Cardiac septum (tissue), 1 donor: ENCODE results near the gene TKT. TPM values are rescaled to one million over a fixed set of nuclear protein-coding genes. Genes with fewer than 3 reads are reported as not detected.
"Not testable (repeated sequence)": the region's sequence is repeated elsewhere in the genome, so short reads cannot be mapped to it uniquely, and the experiment has no call there.

Experiments used
- DNase-seq: peaks from one replicate; pipeline ENCODE4 v3.0.0-alpha.2; 2020; ENCODE audit warnings: low spot score
- intact Hi-C: fragments of 100-400 bp; cut with DNase I; formaldehyde crosslinking; loops from one replicate; pipeline ENCODE4 v1.14.0; 2022
- long read RNA-seq: library from polyadenylated mRNA; unstranded; transcript quantifications from one replicate; pipeline ENCODE4 v2.0.0, GENCODE V29; 2021
- total RNA-seq: library from RNA; stranded (reverse); fragmentation: NEBNext Ultra II Directional; extraction: Animal tissue kit (Norgen Biotek cat#: 25700); gene quantifications from one replicate; pipeline ENCODE4 v1.2.1, GENCODE V29; 2021
- donor health status: DM: no; HTN: no; CAD: no.

The TKT gene
- total RNA-seq: 34.6 TPM
- long read RNA-seq, transcript TKT-208 (14 exons, 3,010 nt): major isoform, 33 of 53 reads
- long read RNA-seq, partial matches to known transcripts: 6 of 53 reads
- long read RNA-seq, other reads (novel, unspliced or antisense): 11 of 53 reads

DNA sequence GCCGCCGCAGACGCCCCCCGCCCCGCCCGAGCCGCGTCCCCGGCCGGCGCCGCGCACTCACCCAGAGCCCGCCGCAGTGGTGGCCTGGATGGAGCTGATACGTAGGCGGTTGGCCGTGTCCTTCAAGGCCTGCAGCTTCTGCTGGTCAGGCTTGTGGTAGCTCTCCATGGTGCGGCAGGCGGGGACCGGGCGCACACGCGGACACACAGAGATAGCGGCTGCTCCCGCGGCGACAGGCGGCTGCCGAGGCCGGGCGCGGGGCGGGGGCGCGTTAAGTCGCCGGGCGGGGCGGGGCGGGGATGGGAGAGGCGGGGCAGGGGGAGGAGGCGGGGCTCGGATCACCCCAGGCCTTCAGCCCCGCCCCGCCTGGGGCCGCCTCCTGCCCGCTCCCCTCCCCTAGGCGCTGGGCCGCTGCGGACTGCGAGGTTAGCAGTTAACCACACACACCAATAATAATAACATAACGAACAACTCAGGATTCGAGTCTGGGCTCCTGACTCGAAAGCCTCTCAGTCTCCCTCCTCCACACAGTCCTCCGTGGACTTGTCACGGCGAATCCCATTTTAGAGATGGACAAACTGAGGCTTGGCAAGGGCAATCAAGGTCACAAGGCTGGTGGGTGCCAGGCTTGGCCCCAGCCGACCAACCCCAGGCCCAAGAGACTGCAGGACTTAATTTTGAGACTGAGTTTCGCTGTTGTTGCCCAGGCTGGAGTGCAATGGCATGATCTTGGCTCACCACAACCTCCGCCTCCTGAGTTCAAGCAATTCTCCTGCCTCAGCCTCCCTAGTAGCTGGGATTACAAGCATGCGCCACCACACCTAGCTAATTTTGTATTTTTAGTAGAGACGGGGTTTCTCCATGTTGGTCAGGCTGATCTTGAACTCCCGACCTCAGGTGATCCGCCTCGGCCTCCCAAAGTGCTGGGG is at the start of gene TKT:
TKT (minus strand) TSS at position 248 of the 929 bp plus-strand sequence; CDS start at position 168, 80 bp downstream.
- DNase-seq: peak; percentile 95
- intact Hi-C loops: loop anchor here (5.0 kb wide), 1 partner anchor 91 kb away; the partner anchor contains the start of gene DCP1A

DNA sequence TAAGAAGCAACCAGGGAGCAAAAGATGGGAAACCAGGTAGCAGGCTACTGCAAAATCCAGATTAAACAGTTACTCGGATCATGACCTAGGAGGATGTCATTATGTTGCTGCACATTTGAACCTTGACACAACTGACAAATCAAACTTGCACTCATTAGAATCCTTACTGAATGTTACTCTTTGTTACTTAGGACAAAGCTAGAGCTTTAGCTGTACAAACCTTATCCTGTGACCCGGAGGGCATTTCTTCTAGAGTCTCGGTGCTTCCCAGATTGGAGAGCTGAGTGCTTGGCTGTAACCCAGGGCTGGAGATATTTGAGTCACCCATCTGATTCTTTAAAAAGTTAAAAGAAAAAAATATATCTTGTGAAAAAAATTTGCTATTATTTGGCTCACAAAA is 48.1 kb upstream of the TKT start:
- intact Hi-C loops: loop anchor here (2.0 kb wide), 1 partner anchor 407 kb away; no protein-coding TSS in a partner anchor
- DNase-seq: no peak

DNA sequence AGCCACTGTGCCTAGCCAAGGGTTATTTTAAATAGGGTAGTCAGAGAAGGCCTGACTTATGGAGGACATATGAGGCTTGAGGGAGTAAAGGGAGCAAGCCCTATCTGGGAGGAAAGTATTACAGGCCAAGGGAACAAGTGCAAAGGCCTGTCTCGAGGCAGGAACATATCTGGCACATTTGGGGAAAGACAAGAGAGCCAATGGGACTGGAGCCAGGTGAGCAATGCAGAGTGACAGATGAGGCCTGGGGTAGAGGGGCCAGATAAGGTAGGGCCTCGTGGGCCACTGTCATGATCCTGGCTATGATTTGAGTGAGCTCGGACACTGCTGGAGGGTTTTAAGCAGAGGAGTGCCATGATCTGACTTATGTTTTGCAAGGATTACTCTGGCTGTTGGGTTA is 47.7 kb upstream of the TKT start:
- DNase-seq: no peak
- intact Hi-C loops: loop anchor here (2.0 kb wide), 1 partner anchor 407 kb away; no protein-coding TSS in a partner anchor

DNA sequence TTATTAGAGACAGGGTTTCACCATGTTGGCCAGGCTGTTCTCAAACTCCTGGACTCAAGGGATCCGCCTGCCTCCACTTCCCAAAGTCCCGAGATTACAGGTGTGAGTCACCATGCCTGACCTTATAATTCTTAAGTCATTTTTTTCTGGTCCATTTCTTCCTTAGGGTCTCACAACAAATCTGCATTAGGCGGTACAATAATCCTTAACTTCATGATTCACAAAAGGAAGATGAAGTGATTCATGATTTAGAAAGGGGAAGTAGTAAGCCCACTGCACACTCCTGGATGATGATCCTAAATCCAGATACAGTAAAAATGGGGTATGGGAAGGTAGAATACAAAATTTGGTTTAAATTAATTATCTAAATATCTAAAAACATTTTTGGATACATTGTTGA is 45.0 kb upstream of the TKT start:
- intact Hi-C loops: no loop called here
- no peak for DNase-seq

DNA sequence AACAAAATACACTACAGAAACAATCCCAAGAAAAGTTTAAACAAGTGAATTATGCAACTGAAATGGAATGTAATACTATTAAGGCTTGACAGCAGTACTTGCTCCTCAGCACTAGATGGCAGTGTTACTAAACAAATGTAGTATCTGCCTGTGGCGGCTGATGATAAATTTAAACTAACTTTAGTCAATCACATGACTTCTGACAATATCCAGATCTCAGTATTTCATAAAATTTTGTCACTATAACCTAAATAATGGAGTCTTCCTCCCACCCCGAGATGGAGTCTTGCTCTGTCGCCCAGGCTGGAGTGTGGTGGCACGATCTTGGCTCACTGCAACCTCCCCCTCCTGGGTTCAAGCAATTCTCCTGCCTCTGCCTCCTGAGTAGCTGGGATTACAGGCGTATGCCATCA is 43.8 kb upstream of the TKT start:
- DNase-seq, intact Hi-C loops: not testable (repeated sequence)

DNA sequence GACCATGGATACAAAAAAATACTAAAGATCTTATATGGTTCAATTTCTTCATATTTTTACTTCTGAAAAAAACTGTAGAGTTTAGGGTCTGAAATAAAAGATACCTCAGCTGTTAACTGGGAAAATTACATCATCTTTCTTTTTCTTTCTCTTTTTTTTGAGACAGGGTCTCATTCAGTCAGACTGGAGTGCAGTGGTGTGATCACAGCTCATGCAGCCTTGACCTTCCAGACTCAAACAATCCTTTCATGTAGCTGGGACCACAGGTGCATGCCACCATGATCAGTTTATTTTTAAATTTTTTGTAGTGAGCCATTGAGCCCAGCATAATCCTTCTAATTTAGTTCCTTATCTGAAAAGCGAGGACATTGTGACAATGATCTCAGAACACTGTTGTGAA is 39.6 kb upstream of the TKT start:
- DNase-seq: no peak
- intact Hi-C loops: no loop called here

DNA sequence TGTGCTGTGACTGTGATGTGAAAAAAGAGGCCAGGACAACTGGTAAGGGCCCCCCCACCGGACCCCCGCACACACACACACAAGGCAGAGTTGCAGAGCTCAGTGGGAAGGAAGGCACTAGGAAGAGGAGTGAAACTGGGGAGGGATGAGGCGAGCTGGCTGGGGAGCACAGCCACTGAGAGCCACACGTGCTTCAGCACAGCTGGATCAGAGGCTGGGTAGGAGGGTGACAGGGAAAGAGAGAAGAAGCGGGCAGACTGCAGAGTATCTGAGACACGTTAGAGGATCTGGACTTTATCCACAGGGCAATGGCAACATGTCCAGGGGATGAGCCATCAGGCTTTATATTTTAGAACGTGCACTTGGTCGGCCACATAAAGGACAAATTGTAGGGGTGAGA is 38.0 kb upstream of the TKT start:
- intact Hi-C loops: no loop called here
- no peak for DNase-seq

- intact Hi-C loops: no loop called here
- DNase-seq: no peak
Observed at GRCh38 chr3:53288214-53288613, 32.4 kb upstream of the TKT start.

DNA sequence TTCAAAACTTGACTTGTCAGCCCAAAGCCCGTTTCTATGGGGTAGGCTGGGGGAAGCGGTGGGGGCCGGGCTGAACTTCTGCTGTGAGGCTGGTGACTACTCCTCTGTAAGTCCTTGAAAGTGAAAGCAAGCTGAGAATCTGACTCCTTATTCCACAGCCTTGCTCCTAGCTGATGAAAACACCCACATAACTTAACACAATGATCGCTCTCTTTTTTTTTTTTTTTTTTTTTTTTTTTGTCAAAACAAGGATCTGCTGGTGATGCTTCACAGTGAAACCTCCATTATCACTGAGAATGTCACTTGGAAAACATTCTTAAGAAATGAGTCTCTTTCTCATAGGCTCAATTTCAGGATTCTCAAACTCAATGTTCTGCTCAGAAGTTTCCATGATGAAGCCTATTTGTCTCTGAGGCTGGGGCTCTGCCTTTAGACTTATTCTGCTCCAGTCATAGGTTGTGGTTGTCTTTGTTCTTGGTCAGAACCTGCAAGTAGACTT is 31.4 kb upstream of the TKT start:
- no peak for DNase-seq
- intact Hi-C loops: no loop called here

DNA sequence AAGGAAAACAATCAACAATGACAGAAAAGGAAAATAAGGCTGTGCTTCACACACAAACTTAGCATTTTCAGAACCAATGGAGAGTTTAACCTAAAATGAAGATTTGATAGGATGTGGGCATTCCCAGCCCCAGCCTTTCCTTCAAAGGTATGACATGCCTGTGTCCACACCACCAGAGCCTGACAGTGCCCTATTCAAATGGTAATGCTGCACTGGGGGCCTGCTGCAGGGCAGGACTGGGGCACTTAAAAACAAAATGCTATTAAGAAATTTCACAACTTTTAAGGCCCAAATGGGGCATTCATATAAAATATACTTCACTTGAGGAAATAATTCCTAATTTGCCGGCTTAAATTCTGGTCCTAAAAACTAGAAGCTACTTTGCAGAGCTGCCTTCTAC is 30.9 kb upstream of the TKT start:
- intact Hi-C loops: no loop called here
- no peak for DNase-seq

DNA sequence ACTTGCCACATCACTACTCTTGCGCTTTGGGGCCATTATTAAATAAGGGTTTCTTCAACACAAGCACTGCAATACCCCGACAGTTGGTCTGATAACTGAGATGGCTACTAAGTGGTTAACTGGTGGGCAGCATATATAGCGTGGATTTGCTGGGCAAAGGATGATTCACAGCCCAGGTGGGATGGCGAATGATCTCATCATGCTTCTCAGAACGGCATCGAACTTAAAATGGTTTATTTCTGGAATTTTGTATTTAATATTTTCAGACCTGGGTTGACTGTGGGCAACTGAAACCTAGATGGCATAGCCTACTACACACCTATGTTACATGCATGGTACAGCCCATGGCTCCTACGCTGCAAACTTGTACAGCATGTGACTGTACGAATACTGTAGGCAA is 26.8 kb upstream of the TKT start:
- no peak for DNase-seq

DNA sequence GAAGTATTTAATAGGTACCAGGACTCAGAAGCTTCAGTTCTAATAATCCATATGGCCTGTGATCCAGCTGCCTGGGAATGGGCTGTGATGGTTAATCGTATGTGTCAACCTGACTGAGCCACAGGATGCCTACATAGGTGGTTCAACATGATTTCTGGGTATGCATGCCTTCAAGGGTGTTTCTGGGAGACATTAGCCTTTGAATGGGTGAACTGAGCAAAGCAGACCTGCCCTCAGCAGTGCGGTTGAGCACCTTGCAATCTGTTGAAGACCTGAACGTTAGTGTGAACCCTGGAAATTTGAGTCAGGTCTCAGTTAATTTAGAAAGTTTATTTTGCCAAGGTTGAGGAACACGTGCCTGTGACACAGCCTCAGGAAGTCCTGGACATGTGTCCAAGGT is 22.8 kb upstream of the TKT start:
- no peak for DNase-seq
- intact Hi-C loops: no loop called here

More for the DNA sequence above, 26.8 kb upstream of the TKT start:
- intact Hi-C loops: no loop called here

DNA sequence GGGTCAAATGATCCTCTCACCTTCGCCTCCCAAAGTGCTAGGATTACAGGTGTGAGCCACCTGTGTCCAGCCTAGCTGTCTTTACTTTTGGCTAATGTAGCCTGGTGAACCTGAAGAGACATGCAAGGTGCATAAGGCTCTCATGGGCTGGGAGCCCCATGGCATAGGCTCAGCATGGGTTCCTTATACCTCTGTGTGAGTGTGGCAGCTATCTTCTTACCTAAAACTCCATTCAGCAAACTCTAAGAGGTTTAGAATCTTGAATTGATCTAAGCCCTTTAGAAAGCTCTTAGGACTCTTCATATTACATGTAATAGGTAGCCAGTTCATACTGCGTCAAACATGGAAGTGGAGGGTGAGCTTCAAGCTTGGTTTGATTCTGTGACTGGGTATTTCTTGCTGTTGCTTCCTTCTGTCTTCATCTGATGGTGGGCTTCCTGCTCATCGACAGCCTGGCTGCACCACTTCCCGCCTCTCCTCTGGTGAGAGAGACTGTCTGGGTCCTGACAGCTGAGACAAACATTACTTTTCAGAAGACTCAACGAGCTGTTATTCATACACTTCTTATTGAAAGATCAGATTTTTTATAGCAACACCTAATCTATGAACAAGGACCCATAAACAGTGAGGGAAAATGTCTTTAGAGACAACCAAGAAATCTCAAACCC is 19.2 kb upstream of the TKT start:
- DNase-seq: no peak
- intact Hi-C loops: no loop called here

- intact Hi-C loops: no loop called here
- DNase-seq: no peak
Observed at GRCh38 chr3:53273146-53273670, 17.4 kb upstream of the TKT start.

DNA sequence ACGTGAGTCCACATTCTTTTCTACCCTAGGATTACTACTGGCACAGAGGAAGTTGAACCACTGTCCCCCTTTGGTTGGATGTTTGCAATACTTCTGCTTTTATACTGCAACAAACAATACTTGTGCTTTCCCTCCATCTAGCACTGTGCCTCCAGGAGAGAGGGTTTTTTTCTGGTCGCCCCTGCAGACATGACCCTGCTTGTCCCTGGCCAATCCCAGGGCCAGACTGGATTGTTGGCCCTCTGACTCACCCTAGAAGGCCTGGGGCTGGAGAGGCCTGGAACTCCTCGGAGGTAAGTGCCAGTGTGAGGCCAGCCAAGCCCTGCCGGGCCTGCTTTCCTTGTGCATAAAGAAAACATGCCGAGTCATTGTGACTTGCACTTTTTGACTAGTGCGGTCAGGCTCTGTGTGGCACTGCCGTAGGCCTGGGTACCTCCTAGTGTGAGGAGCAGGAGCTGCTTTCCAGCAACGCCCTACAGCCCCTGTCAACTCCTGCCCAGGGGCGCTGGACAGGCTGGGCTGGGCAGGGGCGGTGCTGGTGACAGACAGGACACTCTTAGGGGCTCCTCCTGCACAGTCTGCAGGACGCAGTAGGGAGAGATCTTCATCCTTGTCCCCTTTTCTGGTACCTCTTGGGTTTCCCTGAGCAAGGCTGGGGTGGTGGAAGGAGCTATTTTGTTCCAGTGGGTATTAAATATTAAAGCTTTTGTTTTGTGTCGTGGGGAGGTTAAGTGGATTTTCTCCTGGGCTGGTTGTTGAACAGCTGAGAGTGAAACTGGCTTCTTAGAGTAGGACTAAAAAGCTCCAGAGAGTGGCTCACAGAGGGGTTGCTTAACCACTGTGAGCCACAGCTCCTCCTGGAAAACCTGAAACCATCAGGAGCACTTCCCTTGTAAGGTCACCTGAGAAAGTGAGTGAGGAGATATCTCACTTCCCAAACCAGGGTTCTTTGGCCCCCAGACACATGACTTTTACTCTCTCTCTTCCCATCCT is 14.4 kb upstream of the TKT start:
- DNase-seq: peak; percentile 93
- intact Hi-C loops: no loop called here

DNA sequence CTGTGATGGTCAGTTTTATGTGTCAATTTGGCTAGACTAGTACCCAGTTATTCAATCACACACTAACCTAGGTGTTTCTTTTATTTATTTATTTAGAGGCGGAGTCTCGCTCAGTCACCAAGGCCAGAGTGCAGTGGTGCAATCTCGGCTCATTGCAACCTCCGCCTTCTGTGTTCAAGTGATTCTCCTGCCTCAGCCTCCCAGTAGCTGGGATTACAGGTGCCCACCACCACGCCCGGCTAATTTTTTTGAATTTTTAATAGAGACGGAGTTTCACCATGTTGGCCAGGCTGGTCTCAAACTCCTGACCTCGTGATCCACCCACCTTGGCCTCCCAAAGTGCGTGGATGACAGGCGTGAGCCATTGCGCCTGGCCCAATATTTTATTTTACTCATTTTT is 13.4 kb upstream of the TKT start:
- intact Hi-C loops, DNase-seq: not testable (repeated sequence)

DNA sequence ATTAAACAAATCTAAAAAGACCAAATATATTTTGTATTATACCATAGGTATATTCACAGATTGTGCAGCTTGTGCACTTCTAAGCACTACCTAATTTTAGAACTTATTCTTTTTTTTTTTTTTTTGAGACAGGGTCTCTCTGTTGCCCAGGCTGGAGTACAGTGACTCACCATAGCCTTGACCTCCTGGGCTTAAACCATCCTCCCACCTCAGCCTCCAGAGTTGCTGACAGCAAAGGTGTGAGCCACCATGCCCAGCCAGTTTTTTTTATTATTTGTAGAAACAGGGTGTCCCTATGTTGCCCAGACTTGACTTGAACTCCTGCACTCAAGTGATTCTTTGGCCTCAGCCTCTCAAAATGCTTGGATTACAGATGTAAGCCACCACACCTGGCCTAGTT is 11.9 kb upstream of the TKT start:
- intact Hi-C loops: no loop called here
- no peak for DNase-seq

GRCh38 chr3:53264718-53265117 is 8.9 kb upstream of the TKT start:
- no peak for DNase-seq
- intact Hi-C loops: no loop called here

DNA sequence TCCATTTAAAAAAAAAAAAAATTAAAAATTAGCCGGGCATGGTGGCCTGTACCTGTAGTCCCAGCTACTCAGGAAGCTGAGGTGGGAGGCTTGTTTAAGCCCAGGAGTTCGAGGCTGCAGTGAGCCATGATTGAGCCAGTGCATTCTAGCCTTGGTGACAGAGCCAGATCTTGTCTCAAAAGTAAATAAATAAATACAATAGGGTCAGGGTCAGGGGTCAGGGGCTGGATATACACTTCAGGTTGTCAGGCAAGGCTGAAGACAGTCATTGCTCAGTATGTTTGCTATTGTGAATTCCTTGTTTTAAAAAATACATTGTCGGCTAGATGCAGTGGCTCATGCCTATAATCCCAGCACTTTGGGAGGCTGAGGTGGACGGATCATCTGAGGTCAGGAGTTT is 8.1 kb upstream of the TKT start:
- no peak for DNase-seq
- intact Hi-C loops: no loop called here
